Measurements from ENCODE around the gene C15orf40. TPM values are rescaled to one million over a fixed set of nuclear protein-coding genes. Genes with fewer than 3 reads are reported as not detected.

Gene C15orf40
- polyA plus RNA-seq, 1 experiment, result 17.3 TPM

DNA sequence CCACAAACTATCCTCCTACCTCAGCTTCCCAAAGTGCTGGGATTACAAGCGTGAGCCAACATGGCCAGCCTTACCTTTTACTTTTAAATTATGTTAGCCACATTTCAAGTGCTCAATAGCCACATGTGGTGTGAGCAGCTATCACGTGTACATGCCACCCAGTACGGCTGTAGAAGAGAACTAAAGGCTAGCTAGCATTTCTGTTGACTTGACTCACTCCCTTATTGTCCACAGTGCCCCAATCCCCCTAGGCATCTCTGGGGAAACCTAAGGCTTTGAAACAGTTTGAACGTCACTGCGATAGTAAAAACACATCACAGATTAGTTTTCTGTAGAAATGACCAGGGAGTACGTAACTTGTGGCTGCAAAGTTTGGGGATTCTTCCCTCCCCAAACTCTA is 12.0 kb downstream of the C15orf40 start:
- DNase-seq (ENCODE audit: low read depth, low spot score), result no peak
- H3K9me3 ChIP-seq (ENCODE audit: control insufficient read depth, insufficient read depth, low read length), result no peaks in the 10 kb centered on the region
- no peak for TF ChIP-seq CTCF (IDR thresholded peaks at IDR 0.05; ENCODE audit: low read depth, low read length)
- POLR2A ChIA-PET, result interaction anchor here (1.5 kb wide), 1 partner anchor 459 kb away, joined by 5 read pairs; the partner anchor contains the start of gene RPS17
- CTCF ChIA-PET, result interaction anchor here (0.8 to 5.4 kb wide), 21 partner anchors 7 to 469 kb away, joined by 3 to 55 read pairs (median 4); partner anchors contain the start of genes C15orf40, RAMAC and RPS17
- H3K27me3 ChIP-seq (ENCODE audit: control insufficient read depth, insufficient read depth, low read length), result no peaks in the 10 kb centered on the region
- H3K27ac ChIP-seq (ENCODE audit: low read depth, low read length), result no peak overlapping the region
- no peak overlapping the region for H3K4me3 ChIP-seq (ENCODE audit: low read depth, low read length)

GRCh38 chr15:82995938-82996337 is 15.5 kb downstream of the C15orf40 start:
- no peaks in the 10 kb centered on the region for H3K9me3 ChIP-seq (ENCODE audit: control insufficient read depth, insufficient read depth, low read length)
- no peak overlapping the region for H3K27ac ChIP-seq (ENCODE audit: low read depth, low read length)
- H3K4me3 ChIP-seq (ENCODE audit: low read depth, low read length), result no peak overlapping the region
- no peak for DNase-seq (ENCODE audit: low read depth, low spot score)
- CTCF ChIA-PET, result interaction anchor here (0.9 to 1.6 kb wide), 3 partner anchors 14 to 465 kb away, joined by 3 to 4 read pairs (median 3); no protein-coding TSS in a partner anchor
- no peaks in the 10 kb centered on the region for H3K27me3 ChIP-seq (ENCODE audit: control insufficient read depth, insufficient read depth, low read length)
- POLR2A ChIA-PET, result no interaction called here
- TF ChIP-seq CTCF (IDR thresholded peaks at IDR 0.05; ENCODE audit: low read depth, low read length), result no peak

DNA sequence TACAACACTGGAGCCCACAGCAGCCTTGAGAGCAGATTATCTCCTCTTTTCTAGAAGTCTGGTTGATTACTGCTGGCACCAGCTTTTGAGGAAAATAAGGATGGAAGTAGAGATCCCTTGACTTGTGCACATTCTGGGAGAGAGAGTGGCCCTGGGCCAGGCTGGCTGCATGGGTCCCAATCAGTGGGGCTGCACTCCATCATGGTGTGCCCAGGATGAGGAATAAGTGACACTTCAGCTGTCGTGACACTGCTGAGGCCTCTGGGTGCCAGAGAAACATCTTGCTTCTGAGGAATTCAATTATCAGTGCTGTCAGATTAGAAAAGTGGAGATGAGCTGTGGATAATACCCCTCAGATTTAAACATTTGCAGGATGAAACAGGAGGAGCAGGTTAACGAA is 16.4 kb downstream of the C15orf40 start:
- TF ChIP-seq CTCF (IDR thresholded peaks at IDR 0.05; ENCODE audit: low read depth, low read length), result no peak
- Histone ChIP-seq H3K9me3 (ENCODE audit: control insufficient read depth, insufficient read depth, low read length) (no peaks in the 10 kb centered on the region), H3K27me3 (ENCODE audit: control insufficient read depth, insufficient read depth, low read length) (no peaks in the 10 kb centered on the region), H3K27ac (ENCODE audit: low read depth, low read length) (no peak overlapping the region), H3K4me3 (ENCODE audit: low read depth, low read length) (no peak overlapping the region)
- ChIA-PET CTCF (interaction anchor here (0.9 to 1.1 kb wide), 2 partner anchors 15 to 145 kb away, joined by 3 read pairs; no protein-coding TSS in a partner anchor), POLR2A (no interaction called here)
- no peak for DNase-seq (ENCODE audit: low read depth, low spot score)

DNA sequence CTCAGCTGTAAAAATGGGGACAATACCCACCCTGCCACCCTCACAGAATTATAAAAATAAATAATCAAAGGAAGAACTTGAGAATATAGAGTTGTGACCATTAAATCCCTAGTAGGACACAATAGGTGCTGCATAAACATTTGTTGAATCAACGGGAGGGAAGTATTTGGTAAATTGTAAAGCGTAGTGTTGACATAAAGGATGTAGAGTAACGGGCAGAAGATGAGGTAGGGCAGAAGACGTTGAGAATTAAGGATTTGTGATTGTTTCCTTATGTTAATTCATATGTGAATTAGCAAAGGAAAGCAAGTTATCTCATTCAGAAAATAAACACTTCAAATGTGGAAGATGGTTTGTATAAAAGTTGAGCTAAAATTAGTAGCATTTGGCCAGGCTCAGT is 18.3 kb downstream of the C15orf40 start:
- H3K27ac ChIP-seq (ENCODE audit: low read depth, low read length), result no peak overlapping the region
- no peak for TF ChIP-seq CTCF (IDR thresholded peaks at IDR 0.05; ENCODE audit: low read depth, low read length)
- POLR2A ChIA-PET, result no interaction called here
- no peak overlapping the region for H3K4me3 ChIP-seq (ENCODE audit: low read depth, low read length)
- H3K9me3 ChIP-seq (ENCODE audit: control insufficient read depth, insufficient read depth, low read length), result no peaks in the 10 kb centered on the region
- no peak for DNase-seq (ENCODE audit: low read depth, low spot score)
- no peaks in the 10 kb centered on the region for H3K27me3 ChIP-seq (ENCODE audit: control insufficient read depth, insufficient read depth, low read length)
- CTCF ChIA-PET, result interaction anchor here (1.1 to 1.5 kb wide), 2 partner anchors 7 to 18 kb away, joined by 4 to 10 read pairs; partner anchors contain the start of gene C15orf40

GRCh38 chr15:82992436-82992998 is 18.9 kb downstream of the C15orf40 start:
- ChIA-PET POLR2A (no interaction called here), CTCF (interaction anchor here (1.1 to 1.5 kb wide), 2 partner anchors 8 to 18 kb away, joined by 4 to 10 read pairs; partner anchors contain the start of gene C15orf40)
- no peak for DNase-seq (ENCODE audit: low read depth, low spot score)
- H3K27ac ChIP-seq (ENCODE audit: low read depth, low read length), result no peak overlapping the region
- H3K9me3 ChIP-seq (ENCODE audit: control insufficient read depth, insufficient read depth, low read length), result no peaks in the 10 kb centered on the region
- H3K4me3 ChIP-seq (ENCODE audit: low read depth, low read length), result no peak overlapping the region
- no peaks in the 10 kb centered on the region for H3K27me3 ChIP-seq (ENCODE audit: control insufficient read depth, insufficient read depth, low read length)
- no peak for TF ChIP-seq CTCF (IDR thresholded peaks at IDR 0.05; ENCODE audit: low read depth, low read length)
